Fibroblast of lung (primary cell): ENCODE results near the gene TMEM244. TPM values are rescaled to one million over a fixed set of nuclear protein-coding genes. Genes with fewer than 3 reads are reported as not detected.

Experiments
- DNase-seq, 2 donors: peaks; one replicate each; pipeline versions ENCODE4 v3.0.0 to v3.0.0-alpha.2; 2010; ENCODE audit warnings: low read depth in 2 of 2
- H2AFZ ChIP-seq: 2 replicates; pipeline ENCODE4 v1.5.1; 2012; ENCODE audit warnings: low read length, control low read depth, inconsistent platforms
- H3K27ac ChIP-seq: 2 replicates; pipeline ENCODE4 v1.5.1; 2011; ENCODE audit warnings: low read length, control low read depth; ENCODE audit not compliant: insufficient read depth
- H3K27me3 ChIP-seq: 2 replicates; pipeline ENCODE4 v1.5.1; 2011; ENCODE audit warnings: mild to moderate bottlenecking, low read length; ENCODE audit not compliant: control insufficient read depth, insufficient read depth
- H3K36me3 ChIP-seq: 2 replicates; pipeline ENCODE4 v1.5.1; 2011; ENCODE audit warnings: low read length; ENCODE audit not compliant: control insufficient read depth, insufficient read depth
- H3K4me1 ChIP-seq: 2 replicates; pipeline ENCODE4 v1.5.1; 2011; ENCODE audit warnings: low read length; ENCODE audit not compliant: control insufficient read depth, insufficient read depth; ENCODE audit errors: extremely low read depth
- H3K4me2 ChIP-seq: 2 replicates; pipeline ENCODE4 v1.5.1; 2011; ENCODE audit warnings: low read length, control low read depth; ENCODE audit not compliant: insufficient read depth; ENCODE audit errors: extremely low read depth
- H3K4me3 ChIP-seq, 4 experiments: fragments of 200-600 bp in 1 of 4; sonication (generic) in 1 of 4; replicated peaks in 1 of 4; 2 replicates each; pipeline ENCODE4 v1.5.1; 2011 to 2016; ENCODE audit warnings: low read length in 4 of 4, low read depth in 3 of 4, mild to moderate bottlenecking in 3 of 4, control low read depth in 2 of 4, inconsistent platforms in 1 of 4, mixed read lengths in 1 of 4; ENCODE audit not compliant: insufficient read depth in 1 of 4; ENCODE audit errors: control extremely low read depth in 1 of 4
- H3K79me2 ChIP-seq: 2 replicates; pipeline ENCODE4 v1.5.1; 2012; ENCODE audit warnings: mild to moderate bottlenecking, low read length, inconsistent platforms; ENCODE audit not compliant: control insufficient read depth, insufficient read depth
- H3K9ac ChIP-seq: 2 replicates; pipeline ENCODE4 v1.5.1; 2011; ENCODE audit warnings: mild to moderate bottlenecking, low read length, control low read depth; ENCODE audit not compliant: insufficient read depth
- H3K9me3 ChIP-seq: 2 replicates; pipeline ENCODE4 v1.5.1; 2012; ENCODE audit warnings: low read depth, low read length; ENCODE audit not compliant: control insufficient read depth, insufficient read depth
- H4K20me1 ChIP-seq: 2 replicates; pipeline ENCODE4 v1.5.1; 2011; ENCODE audit warnings: low read length; ENCODE audit not compliant: control insufficient read depth, insufficient read depth; ENCODE audit errors: extremely low read depth
- CTCF ChIP-seq, 2 donors: IDR thresholded peaks in 1 of 2; conservative IDR thresholded peaks in 1 of 2; 1 replicate in 1 of 2; 2 replicates in 1 of 2; pipeline ENCODE4 v1.5.1; 2011 to 2012; ENCODE audit warnings: low read length in 2 of 2, control low read depth in 1 of 2, inconsistent platforms in 1 of 2, low read depth in 1 of 2, mild to moderate bottlenecking in 1 of 2
- EZH2 ChIP-seq: IDR thresholded peaks from 2 replicates; pipeline ENCODE4 v1.5.1; 2012; ENCODE audit warnings: low read length, control low read depth, mild to moderate bottlenecking; ENCODE audit errors: missing control alignments
- polyA plus RNA-seq, 2 donors: library from polyadenylated mRNA; depleted of rRNA in 1 of 2; stranded (reverse) in 1 of 2; unstranded in 1 of 2; fragments of >200 nt; gene quantifications; 2 replicates each; pipeline ENCODE4 v1.2.1, GENCODE V29; 2011 to 2012; ENCODE audit warnings: missing spikeins in 1 of 2
- total RNA-seq: library from RNA; depleted of rRNA; stranded (reverse); fragments of >200 nt; gene quantifications from 2 replicates; pipeline ENCODE4 v1.2.1, GENCODE V29; 2014

Gene TMEM244
- total and polyA plus RNA-seq, 2 donors (not counting 1 experiment from before 2014, with no cell fraction given) = not detected

GRCh38 chr6:129906515-129907077, 45.5 kb upstream of the TMEM244 start:
- Histone ChIP-seq H3K27me3 (no peaks in the 10 kb centered on the region), H3K9me3 (no peaks in the 10 kb centered on the region), H4K20me1 (no peaks in the 10 kb centered on the region), H3K27ac (no peak overlapping the region), H3K9ac (no peak overlapping the region), H2AFZ (no peak overlapping the region), H3K36me3 (no peaks in the 10 kb centered on the region), H3K4me1 (no peaks in the 10 kb centered on the region), H3K4me3 (no peak overlapping the region), H3K4me2 (no peak overlapping the region), H3K79me2 (no peaks in the 10 kb centered on the region)
- DNase-seq = no peak
- no peak for TF ChIP-seq CTCF (conservative IDR thresholded peaks at IDR 0.05 in 1 of 2, IDR thresholded peaks at IDR 0.05 in 1 of 2; ENCODE audit: low read depth in 1 of 2, low read length in 2 of 2)
- no peak for TF ChIP-seq EZH2

GRCh38 chr6:129903082-129903481, 42.0 kb upstream of the TMEM244 start:
- no peak for TF ChIP-seq EZH2
- TF ChIP-seq CTCF (conservative IDR thresholded peaks at IDR 0.05 in 1 of 2, IDR thresholded peaks at IDR 0.05 in 1 of 2; ENCODE audit: low read depth in 1 of 2, low read length in 2 of 2) = no peak

GRCh38 chr6:129902681-129903080, 41.6 kb upstream of the TMEM244 start:
- no peaks in the 10 kb centered on the region for H3K4me1 ChIP-seq
- no peaks in the 10 kb centered on the region for H3K27me3 ChIP-seq
- no peaks in the 10 kb centered on the region for H4K20me1 ChIP-seq
- no peak overlapping the region for H2AFZ ChIP-seq
- H3K9ac ChIP-seq = no peak overlapping the region
- no peaks in the 10 kb centered on the region for H3K36me3 ChIP-seq
- DNase-seq = no peak
- H3K9me3 ChIP-seq = no peaks in the 10 kb centered on the region
- H3K4me2 ChIP-seq = no peak overlapping the region
- TF ChIP-seq EZH2 (no peak), CTCF (conservative IDR thresholded peaks at IDR 0.05 in 1 of 2, IDR thresholded peaks at IDR 0.05 in 1 of 2; ENCODE audit: low read depth in 1 of 2, low read length in 2 of 2) (no peak)
- no peaks in the 10 kb centered on the region for H3K79me2 ChIP-seq
- H3K27ac ChIP-seq = no peak overlapping the region
- no peak overlapping the region for H3K4me3 ChIP-seq

More at GRCh38 chr6:129903082-129903481, 42.0 kb upstream of the TMEM244 start:
- Histone ChIP-seq H3K27ac (no peak overlapping the region), H3K9me3 (no peaks in the 10 kb centered on the region), H2AFZ (no peak overlapping the region), H3K27me3 (no peaks in the 10 kb centered on the region), H3K4me2 (no peak overlapping the region), H3K36me3 (no peaks in the 10 kb centered on the region), H3K79me2 (no peaks in the 10 kb centered on the region), H3K4me3 (no peak overlapping the region), H4K20me1 (no peaks in the 10 kb centered on the region), H3K9ac (no peak overlapping the region), H3K4me1 (no peaks in the 10 kb centered on the region)
- peak in 1 of 2 donors; percentile 2 for DNase-seq
